NCI-H187 (cell line): ENCODE measurements around the gene ADAMTS18.

ENCODE experiments used
- DNase-seq, 2 experiments: peaks; one replicate each; lab custom pipeline; 2025; lab: John Stamatoyannopoulos, UW

ADAMTS18 gene

DNA sequence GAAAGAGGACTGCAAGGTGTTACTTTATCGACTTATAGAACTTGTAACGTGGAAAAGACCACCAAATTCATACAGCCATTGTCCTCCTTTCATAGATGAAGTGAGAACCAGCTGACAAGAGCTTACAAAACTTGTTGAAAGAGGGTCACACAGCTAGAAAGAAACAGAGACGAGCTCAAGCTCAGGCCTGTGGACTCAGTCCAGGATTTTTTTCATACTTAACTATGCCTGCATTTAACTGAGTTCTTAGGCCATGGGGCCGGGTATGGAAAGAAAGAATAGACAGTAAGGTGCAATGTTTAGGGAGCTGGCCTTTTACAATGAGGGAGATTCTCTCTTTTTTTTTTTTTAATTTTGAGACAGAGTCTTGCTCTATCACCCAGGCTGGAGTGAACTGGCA, 106.1 kb downstream of the ADAMTS18 start:
- no peak for DNase-seq

DNA sequence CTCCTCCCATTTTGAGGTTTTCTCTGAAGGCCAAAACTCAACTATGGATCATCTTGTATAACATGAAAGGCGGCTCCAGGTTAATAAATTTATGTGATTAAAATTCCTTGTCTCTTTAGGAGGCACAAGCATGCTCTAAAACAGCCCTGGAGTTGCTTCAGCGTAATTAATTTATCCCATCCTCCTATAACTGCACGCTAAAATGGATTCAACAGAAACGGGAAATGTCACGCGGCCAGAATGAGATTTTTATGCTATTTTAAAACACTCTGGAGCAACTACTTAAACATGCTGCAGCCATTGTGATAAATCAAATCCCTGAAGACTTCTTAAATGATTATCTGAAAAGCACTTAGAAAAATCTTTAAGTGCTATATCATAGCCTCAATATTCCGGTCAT, 106.6 kb downstream of the ADAMTS18 start:
- DNase-seq: no peak

DNA sequence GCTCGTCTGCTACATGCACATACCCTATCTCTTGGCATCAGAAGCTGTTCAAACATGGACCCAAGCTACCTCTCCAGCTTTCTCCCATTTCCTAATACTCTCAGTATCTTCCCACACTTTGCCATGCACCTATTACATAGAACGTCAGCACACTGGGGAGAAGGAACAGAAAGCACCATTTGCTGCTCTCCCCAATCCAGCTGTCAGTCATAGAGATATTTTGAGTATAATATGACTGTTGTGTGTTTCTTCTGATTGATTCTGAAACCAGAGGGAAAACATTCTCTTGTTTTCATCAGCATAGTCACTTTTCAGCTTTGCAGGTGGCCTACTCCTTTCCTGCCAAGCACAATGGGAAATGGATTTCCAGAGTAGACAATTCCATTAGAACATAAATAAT, 107.1 kb downstream of the ADAMTS18 start:
- DNase-seq: no peak

DNA sequence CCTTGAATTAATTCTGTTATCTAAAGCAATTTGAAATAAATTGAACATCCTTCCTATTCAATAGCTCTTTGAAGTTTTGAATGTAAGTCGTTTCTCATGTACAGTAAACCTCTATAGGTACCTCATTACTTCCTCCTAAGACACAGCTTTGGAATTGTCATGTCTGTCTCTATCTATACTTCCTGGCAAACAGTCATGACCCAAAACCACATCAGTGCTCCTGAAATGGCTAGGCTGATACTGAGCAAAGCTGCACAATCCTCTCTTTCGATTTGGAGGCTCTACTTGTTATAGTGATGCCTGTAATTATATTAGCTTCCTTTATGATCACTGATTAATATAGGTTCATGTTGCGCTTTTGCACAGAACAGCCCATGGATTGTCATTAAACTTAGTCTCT, 110.1 kb downstream of the ADAMTS18 start:
- DNase-seq: no peak

DNA sequence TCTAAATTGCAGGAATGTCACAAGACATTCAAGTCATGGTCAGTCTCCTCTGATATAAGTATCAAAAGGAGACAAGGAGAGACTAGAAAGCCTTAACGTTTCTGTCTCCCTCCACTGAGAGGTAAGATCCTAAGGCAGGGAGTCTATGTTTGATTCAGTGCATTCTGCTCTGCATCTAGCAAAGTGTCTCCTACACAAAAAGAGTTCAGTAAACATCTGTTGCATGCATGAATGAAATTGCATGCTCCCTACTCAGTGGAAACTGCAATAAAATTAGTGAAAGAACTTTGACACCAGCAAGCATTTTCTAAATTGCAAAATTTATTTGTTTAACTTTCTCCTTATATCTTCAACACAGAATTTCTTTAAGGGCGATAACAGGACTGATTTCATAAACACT, 111.1 kb downstream of the ADAMTS18 start:
- no peak for DNase-seq

DNA sequence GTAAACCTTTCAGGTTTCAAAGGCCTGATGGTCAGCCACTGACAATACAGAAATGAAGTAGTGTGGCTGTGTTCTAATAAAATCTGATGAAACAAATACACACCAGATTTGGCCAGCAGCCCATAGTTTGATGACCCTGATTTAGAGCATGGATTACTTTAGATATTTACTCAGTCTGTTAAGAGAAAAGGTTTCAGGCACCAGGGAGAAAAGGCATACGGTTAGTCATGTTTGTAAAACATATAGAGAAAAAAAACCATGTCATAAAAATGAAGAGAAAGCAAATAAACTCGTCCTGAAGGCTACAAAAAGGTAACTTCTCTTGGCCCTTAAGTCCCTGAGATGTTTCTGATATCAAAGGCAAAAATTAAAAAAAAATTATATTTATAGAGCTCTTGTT, 112.1 kb downstream of the ADAMTS18 start:
- DNase-seq: no peak

DNA sequence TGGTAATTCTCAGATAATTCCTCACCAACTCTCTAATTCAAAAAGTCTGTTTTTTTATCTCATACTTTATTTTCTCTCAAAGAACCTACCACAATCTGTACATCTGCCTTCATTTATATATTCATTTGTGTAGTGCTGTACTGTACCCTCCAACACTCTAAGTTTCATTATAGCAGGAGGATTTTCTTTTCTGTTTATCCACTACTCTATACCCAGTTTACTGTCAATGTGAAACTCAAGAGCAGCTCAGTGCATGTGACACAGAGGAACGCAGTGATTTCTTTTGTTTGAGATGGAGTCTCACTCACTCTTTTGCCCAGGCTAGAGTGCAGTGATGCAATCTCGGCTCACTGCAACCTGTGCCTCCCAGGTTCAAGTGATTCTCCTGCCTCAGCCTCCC, 117.8 kb downstream of the ADAMTS18 start:
- DNase-seq: no peak

DNA sequence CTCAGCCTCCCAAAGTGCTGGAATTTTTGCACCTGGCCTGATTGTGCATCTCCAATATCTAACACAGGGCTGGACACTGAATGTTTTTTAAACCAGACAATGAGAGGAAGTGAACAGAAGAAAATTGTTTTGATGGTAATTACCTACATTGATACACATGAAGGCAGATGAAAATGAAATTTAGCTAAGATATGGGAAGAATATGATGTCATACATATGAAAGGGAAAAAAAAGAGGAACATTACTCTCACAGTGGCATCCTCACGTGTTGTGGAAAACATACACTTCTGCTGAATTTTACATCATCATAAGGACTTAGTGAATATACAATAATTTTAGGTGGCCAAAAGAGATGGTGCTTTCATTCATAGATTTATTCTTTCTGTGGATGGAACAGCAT, 124.0 kb downstream of the ADAMTS18 start:
- DNase-seq: no peak

DNA sequence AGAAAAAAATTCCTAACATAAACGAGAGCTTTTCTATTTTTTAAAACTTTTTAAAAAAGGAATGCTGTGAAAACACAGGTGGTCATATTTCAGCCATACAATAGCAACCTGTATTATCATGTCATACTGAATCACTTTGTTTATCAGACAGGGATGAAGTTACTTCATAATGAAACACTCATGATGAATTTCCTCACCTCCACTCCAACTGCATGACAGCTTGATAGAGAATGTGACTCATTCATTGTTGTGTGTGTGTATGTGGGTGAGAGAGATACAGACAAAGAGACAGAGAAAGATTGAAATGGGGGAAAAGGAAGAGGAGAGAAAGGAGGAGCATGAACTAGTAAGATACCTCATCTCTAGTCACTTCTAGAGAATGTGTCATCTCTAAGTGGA, 126.7 kb downstream of the ADAMTS18 start:
- DNase-seq: no peak

DNA sequence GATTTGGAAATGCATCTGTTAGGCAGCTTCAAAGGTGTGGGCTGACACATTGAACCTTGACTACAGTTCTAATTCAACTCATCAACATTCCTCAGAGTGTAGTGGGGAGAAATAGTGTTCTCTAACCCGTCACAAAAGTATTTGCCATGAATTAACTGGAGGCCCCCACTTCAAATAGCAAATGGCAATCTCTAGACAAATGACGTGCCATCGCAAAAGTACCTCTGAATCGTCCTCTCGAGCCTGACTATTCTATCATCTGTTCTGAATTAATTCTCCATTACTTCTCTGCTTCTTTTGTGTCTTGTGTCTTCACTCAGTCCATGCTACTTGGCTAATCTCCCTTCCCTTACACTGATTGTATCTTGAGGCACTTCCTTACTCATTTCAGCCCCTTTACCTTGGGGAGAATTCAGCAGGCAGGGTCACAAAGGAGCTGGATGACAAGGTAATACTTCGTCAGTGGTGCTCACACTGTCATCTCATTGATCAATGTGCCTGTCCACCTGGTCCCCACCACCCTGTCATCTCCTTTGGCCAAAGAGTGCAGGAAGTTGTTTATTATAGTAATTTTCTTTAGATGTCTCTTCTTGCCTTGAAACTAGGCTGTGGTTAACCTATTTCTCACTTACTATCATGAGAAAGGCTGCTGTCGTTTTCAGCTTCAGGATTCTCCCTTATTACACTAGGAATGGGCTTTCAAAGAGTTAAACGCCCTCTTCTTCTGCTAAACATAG, 127.2 kb downstream of the ADAMTS18 start:
- DNase-seq: no peak

DNA sequence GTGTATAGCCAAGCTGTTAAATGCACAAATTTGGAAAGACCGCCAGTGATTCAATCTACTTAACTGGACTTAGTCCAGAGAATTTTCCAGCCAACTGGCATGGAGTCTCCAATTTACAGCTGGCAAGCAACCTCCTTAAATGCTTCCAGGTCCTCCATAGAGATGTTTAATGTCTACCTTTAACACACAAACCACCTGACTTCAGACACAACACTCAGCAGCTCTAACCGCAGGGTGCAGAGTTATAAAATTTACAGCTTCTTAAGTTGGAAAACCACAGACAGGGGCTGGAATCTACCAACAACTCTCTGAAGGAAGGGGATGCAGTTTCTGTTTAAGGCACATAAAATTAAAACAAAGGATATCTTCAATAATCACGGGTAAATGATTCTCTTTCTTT, 128.8 kb downstream of the ADAMTS18 start:
- no peak for DNase-seq

DNA sequence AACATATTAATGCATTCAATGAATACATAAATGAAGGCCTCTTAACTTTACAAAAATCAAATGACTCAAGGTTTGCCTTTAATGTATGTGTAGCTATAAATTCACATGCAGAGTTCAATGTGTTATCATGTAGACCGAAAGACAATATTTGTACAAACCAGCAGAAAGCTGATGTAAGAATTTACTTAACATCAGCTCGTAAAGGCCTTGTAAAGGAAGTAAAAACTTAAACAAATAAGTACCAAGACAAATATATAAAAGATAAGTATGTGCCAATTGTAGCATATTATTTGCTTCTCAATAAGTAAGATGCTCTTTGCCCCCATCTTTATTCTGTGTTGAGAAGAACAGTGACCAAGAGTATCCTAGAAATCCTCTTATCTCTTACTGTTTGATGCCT, 130.0 kb downstream of the ADAMTS18 start:
- no peak for DNase-seq

DNA sequence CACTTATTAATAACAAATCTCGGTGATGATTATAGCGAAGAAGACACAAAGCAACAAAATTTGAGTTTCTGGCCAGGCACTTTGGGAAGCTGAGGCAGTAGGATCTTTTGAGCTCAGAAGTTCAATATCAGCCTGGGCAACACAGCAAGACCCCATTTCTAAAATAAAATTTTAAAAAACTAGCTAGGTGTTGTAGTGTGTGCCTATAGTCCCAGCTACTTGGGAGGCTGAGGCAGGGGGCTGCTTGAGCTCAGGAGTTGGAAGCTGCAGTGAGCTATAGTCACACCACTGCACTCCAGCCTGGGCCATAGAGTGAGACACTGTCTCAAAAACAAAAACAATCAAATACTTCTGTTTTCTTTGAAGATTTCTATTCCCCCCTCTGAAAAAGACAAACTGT, 130.7 kb downstream of the ADAMTS18 start:
- no peak for DNase-seq

DNA sequence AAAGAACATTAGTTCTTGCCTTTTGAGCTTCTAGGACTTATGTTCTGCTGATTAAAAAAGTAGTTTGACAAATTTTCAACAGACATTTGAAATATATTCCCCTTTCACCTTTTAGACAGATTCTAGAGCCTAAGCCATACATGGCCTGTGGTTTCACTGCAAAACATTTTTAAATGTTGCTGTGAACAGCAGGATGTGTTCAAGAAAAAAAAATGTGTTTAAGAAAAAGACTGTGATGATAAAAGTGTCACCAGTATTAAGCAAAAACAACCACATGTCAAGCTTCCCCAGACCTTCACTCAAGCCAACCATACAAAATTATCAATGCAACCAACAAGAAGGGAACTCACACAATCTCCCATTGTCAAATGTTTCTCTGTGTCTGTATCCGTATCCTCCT, 132.2 kb downstream of the ADAMTS18 start:
- no peak for DNase-seq

DNA sequence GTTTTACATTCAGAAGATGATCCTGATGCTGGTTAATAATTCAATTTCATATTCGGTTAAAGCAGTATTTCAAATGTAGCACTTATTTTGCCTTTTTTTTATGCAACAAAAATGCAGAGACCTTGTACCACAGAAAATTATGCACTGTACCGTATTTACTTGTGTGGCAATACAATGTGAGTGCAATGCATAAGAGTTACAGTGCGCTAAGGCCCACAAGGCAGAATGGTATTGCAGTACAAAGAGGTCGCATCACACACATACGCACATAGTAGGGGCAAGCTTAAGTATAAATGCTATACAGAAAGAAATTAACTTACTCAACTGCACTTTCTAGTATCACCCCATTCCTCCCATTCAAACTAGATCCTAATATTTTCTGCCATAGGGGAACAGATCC, 132.6 kb downstream of the ADAMTS18 start:
- DNase-seq: no peak

DNA sequence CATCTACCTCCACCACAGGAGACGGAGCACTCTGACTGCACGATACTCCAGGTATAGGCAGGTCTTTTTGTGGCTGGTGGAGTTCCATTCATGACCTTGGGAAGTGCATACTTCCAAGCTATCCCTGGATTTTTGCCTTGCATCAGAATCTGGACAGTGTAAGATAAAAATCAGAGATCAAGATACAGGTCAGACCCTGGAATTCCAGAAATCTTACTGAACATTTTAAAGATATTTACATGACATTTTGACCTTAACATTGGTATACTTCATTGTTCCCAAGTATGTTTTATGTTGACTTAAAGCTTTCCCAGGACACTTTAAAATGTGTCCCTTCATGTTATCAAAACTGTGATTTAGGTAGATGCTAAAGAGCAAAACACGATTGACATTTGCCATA, 134.6 kb downstream of the ADAMTS18 start:
- no peak for DNase-seq

DNA sequence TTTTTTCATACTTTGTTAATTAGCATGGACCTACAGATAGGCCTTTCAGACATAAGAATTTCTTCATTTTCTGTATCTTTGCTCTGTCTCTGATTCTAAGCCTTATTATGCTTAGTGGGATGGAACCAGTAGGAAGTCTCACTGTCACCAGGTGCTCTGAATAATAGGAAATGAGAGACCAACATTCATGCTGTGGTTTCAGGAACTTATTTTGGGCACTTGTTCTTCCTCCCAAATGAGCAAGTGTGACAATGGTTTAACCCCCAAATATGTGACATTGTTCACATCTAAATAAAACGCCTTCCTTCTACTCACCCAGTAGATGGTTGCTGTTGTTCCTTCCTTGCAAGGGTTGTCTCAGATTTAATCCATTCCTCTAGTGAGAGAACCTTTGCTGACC, 135.4 kb downstream of the ADAMTS18 start:
- DNase-seq: no peak

DNA sequence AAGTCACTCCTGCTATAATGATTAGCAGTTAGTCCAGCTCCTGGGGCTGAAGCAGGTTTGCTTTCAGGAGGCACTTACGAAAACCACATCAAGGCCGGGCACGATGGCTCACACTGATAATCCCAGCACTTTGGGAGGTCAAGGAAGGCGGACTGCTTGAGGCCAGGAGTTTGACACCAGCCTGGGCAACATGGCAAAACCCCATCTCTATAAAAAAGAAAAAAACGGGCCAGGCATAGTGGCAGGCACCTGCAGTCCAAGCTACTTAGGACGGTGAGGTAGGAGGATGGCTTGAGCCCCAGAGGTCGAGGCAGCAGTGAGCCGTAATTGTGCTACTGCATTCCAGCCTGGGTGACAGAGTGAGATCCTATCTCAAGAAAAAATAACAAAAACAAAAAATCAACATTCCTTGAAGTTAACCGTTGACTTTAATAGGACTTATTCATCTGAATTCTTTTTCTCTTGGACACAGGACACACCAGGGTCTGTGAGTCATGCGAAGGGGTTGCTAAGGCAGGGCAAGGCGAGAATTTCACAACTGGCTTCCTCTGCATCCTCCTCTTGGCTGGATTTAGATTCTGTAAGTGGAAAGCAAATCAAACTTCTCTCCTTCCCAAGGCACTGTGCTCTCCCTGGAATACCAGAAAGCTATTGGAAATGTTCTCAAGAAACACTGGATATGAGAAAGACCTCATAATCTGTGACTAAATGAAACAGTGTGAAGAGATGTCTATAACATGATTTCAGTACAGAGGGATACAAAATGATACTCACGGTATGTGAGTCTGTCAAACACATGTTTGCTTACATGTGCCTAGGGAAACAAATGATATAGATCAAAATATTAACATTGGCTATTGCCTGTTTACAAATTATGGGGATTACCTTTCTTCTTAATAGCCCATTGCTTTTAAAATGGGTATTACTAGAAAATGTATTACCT, 136.1 kb downstream of the ADAMTS18 start:
- no peak for DNase-seq

DNA sequence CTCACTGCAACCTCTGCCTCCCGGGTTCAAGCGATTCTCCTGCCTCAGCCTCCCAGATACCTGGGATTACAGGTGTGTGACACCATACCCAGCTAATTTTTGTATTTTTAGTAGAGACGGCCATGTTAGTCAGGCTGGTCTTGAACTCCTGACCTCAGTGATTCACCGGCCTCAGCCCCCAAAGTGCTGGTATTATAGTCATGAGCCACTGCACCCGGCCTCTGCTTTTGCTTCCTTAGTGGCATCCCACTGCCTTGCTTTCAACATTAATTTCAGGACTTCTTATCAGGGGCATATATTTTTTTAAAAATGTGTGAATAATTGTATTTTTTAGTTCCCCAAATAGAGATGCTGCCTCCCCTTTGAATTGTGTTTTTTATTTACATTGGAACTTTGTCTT, 136.8 kb downstream of the ADAMTS18 start:
- no peak for DNase-seq

DNA sequence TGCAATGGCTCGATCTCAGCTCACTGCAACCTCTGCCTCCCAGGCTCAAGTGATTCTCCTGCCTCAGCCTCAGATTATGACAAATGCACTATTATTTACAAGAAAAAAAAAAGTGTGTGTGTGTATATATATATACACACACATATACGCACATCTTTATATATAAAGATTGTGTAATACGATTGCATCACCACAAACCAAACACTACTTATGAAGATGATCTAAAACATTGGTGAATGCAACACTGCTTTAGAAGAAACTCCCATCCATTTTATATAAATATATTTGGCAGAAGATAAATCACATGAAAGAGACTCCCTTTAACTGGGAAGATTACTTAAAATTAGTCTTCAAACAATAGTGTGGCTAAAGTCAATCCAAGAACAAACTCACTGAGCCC, 138.9 kb downstream of the ADAMTS18 start:
- DNase-seq: no peak

DNA sequence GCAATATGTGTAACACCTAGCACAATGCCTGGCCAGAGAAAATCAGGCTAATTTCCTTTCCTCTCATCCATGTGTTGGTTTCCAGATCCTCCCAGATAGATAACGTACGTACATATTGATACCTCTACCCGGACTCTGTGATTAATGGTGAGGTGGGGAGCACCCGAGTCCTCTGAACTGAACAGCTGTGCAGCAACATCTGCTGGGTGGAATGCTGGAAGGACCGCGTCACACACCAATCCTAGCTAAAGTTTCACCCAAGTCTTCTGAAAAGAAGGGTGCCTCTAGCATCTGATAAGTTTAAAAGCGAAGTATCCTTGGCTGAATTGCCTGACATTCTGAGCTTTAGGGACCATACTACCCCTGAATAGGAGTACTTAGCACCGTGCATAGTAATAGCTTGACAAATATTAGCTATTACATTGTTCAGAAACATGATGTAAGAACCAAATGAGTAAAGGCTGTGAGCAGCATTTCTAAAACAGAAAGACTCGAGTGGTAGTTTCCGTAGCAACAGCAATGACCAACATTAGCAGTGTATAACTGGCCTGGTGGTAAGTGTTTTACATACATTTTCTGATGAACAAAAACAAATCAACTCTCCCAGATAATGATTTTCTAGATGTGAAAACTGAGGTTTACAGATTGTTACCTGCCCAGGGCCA, 144.3 kb downstream of the ADAMTS18 start:
- DNase-seq: no peak

DNA sequence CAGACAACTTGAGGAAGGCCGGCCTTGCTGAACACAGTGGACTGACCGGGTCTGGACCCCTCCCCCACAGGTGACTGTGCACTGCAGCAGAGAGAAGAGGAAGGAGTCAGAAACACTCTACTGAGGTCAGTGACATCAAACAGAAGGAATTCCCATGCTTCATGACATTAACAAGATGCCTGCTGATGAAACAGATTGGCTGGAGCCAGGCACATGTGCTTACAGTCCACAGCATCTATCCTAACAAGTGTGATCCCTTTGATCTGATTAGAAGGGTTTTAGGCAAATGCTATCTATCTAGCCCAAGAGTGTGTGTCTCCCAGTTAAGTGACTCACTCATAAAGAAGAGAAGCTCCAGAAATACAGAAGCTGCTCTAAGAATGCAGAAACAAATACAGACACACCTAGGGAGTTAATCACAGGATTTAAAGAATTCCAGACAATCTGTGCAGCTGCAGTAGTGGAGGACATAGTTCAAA, 145.5 kb downstream of the ADAMTS18 start:
- DNase-seq: no peak

DNA sequence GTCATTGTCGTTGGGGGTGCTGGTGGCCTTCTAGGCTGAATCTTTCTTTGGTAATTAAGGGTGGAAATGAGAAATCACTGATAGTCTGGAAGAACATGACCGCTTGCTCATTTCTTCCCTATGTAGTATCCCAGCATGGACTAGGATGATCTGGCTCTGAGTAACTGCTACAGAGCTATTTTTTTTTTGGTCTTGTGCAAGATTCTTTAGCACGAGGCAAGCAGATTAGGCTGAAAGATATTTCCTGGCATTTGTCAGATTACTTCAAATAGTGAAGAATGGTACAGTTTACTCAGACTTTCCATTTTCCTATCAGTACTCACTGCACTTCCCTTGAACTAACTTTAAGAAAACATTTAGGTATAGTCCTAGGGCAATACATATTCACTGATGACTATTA, 146.6 kb downstream of the ADAMTS18 start:
- no peak for DNase-seq
